Measurements from ENCODE around the gene ITGB5.
"Not testable (repeated sequence)": the region's sequence is repeated elsewhere in the genome, so short reads cannot be mapped to it uniquely, and the experiment has no call there.

The ITGB5 gene

GRCh38 chr3:124761935-124762660, 125.1 kb downstream of the ITGB5 start:
- H3K27ac ChIP-seq: no peak overlapping the region
- no peak for DNase-seq (ENCODE audit: low read depth, low spot score)

GRCh38 chr3:124761250-124761796, 125.8 kb downstream of the ITGB5 start:
- H3K27ac ChIP-seq: no peak overlapping the region
- DNase-seq (ENCODE audit: low read depth, low spot score): no peak

GRCh38 chr3:124760601-124761000, 126.6 kb downstream of the ITGB5 start:
- DNase-seq (ENCODE audit: low read depth, low spot score): no peak
- H3K27ac ChIP-seq: no peak overlapping the region

- no peak overlapping the region for H3K27ac ChIP-seq
Measured at GRCh38 chr3:124759666-124760401, 127.3 kb downstream of the ITGB5 start.

GRCh38 chr3:124758851-124759635, 128.1 kb downstream of the ITGB5 start:
- DNase-seq (ENCODE audit: low read depth, low spot score): no peak
- H3K27ac ChIP-seq: no peak overlapping the region

More at GRCh38 chr3:124759666-124760401, 127.3 kb downstream of the ITGB5 start:
- no peak for DNase-seq (ENCODE audit: low read depth, low spot score)

- DNase-seq (ENCODE audit: low read depth, low spot score); H3K27ac ChIP-seq: not testable (repeated sequence)
Measured at GRCh38 chr3:124757926-124758325, 129.2 kb downstream of the ITGB5 start.

GRCh38 chr3:124752051-124752450, 135.1 kb downstream of the ITGB5 start:
- H3K27ac ChIP-seq: no peak overlapping the region
- DNase-seq (ENCODE audit: low read depth, low spot score): no peak

- DNase-seq (ENCODE audit: low read depth, low spot score): no peak
- no peak overlapping the region for H3K27ac ChIP-seq
Measured at GRCh38 chr3:124751501-124751900, 135.7 kb downstream of the ITGB5 start.

- not testable (repeated sequence) for H3K27ac ChIP-seq; DNase-seq (ENCODE audit: low read depth, low spot score)
Measured at GRCh38 chr3:124749877-124750276, 137.3 kb downstream of the ITGB5 start.

GRCh38 chr3:124748560-124749198, 138.5 kb downstream of the ITGB5 start:
- H3K27ac ChIP-seq: no peak overlapping the region
- DNase-seq (ENCODE audit: low read depth, low spot score): no peak

GRCh38 chr3:124747111-124747981, 139.8 kb downstream of the ITGB5 start:
- no peak overlapping the region for H3K27ac ChIP-seq
- DNase-seq (ENCODE audit: low read depth, low spot score): no peak

GRCh38 chr3:124745756-124746155, 141.4 kb downstream of the ITGB5 start:
- no peak for DNase-seq (ENCODE audit: low read depth, low spot score)
- peak overlapping the region; percentile 64 for H3K27ac ChIP-seq

- peak overlapping the region; percentile 35 for H3K27ac ChIP-seq
Measured at GRCh38 chr3:124741027-124741426, 146.1 kb downstream of the ITGB5 start.

GRCh38 chr3:124731760-124732159, 155.4 kb downstream of the ITGB5 start:
- no peak for DNase-seq (ENCODE audit: low read depth, low spot score)
- H3K27ac ChIP-seq: no peak overlapping the region

More at GRCh38 chr3:124741027-124741426, 146.1 kb downstream of the ITGB5 start:
- DNase-seq (ENCODE audit: low read depth, low spot score): peak; percentile 61

- H3K27ac ChIP-seq: peak overlapping the region; percentile 41
- DNase-seq (ENCODE audit: low read depth, low spot score): no peak
Measured at GRCh38 chr3:124730941-124731297, 156.2 kb downstream of the ITGB5 start.

- peak within 1 kb of the TSS; percentile 41 for H3K27ac ChIP-seq
- DNase-seq (ENCODE audit: low read depth, low spot score): no peak
Measured at GRCh38 chr3:124730129-124730940, 156.8 kb downstream of the ITGB5 start, which contains the start of gene UMPS. Gene UMPS (plus strand): TSS chr3:124730452. CDS start chr3:124730472, 20 bp downstream.

- no peak overlapping the region for H3K27ac ChIP-seq
- no peak for DNase-seq (ENCODE audit: low read depth, low spot score)
Measured at GRCh38 chr3:124722589-124722988, 164.6 kb downstream of the ITGB5 start.

GRCh38 chr3:124714223-124714853, 172.8 kb downstream of the ITGB5 start:
- no peak overlapping the region for H3K27ac ChIP-seq
- no peak for DNase-seq (ENCODE audit: low read depth, low spot score)

All from epithelial cell of prostate (primary cell).